HG02571 (cell line): ENCODE results near the gene PARD3.
"Not testable (repeated sequence)": the region's sequence is repeated elsewhere in the genome, so short reads cannot be mapped to it uniquely, and the experiment has no call there.

Source experiments
- ATAC-seq: cut with Tn5 transposase; IDR thresholded peaks from one replicate; pipeline ENCODE4 v1.9.1; 2021; ENCODE audit warnings: mild to moderate bottlenecking, moderate library complexity; ENCODE audit not compliant: unreplicated experiment

Gene PARD3

DNA sequence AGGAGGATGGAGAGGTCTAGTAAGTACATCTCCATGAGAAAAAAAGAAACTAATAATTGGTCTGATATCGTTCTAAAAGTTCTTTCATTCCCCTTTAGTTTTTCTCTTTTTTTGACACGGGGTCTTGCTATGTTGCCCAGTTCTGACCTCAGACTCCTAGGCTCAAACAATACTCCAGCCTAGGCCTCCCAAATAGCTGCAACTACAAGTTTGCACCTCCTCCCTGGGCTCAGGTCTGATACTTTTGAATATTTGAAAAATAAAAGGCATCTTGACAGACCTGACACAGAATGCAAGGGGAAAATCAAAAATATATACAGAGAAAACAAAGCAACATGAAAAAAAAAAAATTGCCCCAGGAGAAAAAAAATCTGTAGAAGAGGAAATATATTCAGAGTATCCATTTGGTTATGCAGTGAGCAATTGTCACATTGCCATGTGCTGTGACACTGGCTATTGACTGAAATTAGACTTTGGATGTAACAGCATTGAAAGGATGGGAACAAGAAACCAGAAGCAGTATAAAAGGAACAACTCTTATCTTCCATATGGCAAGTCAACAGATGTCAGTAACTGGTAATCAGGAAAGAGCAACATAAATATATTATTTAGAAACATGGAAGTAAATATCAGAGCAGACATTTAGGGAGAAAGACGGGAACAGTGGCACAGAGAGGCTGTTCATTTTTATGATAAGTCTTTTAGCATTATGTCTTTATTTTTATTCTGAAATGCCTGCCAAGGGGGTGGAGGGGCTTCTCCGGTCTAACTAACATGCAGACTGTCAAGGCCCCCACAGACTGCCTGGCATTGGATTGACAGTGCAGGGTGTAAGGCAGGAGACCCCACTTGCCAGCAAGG lies 408.4 kb downstream of the PARD3 start:
- no peak for ATAC-seq

DNA sequence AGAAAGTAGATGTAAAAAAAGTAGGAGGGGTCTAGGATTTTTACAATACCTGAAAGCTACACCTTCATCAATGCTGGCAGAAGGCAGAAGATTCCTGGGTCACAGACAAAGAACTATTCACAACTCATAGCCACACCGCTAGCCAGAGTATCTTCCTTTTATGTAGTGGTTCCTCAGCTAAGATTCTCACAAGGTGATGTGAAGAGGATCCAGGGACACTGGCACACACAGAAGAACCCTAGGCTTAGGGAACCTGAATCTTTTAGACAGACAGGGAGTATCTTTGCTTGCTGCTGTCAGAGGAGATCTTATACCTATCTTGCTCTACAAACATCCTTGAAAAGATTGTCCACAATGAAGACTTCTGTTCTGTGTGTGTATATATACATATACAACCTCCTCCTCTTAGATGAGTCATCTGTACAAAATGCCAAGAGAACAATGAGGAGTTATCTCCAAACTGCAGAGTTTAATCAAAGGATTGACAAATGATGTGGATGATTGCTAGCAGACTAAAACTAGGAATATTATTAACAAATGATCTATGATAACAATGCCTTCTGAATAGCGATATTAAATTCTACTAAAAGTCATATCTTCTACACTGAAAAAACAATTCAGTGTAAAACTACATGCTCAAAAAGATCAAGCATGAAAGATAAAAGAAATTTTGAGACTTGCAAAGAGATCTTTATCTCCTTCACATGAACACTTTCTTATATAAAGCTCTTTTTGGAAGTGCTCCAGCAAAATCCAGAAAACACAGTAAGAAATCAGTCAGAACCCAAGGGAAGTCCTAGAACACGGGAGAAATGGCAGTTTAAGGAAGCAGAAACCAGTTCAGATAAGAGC lies 409.3 kb downstream of the PARD3 start:
- no peak for ATAC-seq

DNA sequence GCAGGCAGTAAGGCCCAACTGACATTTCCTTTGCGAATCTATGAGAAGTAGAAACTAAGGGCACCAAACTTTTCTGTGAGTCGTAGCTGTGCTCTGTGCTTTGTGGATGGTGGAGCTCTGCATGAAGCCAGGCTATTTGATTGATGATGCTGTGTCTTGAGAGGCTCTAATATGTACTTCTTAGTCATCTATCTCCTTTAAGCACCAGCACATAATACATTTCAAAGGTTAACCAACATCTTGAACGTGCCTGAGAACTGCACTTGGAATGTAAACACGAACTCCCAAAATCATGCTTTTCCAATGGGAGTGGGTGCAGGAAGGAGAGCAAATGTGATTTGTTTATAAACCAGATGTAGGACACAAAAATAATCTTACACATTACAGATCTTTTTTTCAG lies 411.6 kb downstream of the PARD3 start:
- no peak for ATAC-seq

DNA sequence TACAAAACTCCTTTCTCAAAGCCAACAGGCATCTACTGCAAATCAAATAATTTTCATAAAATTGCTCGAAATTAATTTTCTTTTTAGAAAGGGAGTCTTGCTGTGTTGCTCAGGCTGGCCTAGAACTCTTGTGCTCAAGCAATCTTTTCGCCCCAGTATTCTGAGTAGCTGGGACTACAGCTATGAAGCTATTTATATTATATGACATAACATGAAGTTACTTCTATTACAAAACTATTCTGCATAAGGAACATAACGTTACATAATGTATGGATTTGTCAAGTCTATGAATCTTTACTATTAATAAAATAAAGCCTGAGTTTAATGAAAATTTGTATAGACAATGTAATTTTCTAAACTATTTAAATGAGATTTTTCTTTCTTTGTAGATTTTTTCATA lies 415.0 kb downstream of the PARD3 start:
- no peak for ATAC-seq

DNA sequence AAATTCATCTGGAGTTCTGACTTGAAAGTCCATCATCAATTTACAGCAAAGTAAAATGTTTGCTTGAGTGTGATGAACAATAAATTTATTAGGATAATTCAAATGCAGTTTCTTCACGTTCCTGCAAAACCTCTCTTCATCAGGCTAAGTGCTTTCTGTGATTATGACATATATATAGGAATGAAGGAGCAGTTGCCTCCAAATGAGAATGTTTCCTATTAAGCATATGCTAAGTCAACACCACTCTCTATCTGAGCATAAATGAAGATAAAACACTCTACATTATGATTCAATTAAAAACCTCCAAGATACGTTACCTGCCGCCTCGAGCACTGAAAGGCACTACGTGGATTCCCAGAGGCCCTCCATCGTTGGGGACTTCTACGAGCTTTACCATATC lies 416.1 kb downstream of the PARD3 start:
- no peak for ATAC-seq

DNA sequence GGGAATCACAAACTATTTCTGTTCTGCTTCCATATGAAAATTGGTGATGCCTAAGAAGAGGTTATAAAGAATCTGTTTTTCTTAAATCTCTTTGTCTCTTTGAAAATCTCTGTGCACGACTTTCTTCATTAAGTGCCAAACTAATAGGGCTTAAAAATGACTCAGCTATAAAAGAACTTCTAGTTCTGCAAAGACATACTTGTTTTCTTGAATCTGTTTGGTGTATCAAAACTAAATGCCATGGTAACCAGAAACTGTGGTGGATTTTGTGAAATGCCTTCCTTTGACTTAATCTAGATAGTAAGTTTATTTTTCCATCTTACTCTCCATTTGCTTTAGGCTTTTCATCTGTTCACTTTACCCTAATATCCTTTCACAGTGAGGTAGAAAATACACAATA lies 417.8 kb downstream of the PARD3 start:
- no peak for ATAC-seq

DNA sequence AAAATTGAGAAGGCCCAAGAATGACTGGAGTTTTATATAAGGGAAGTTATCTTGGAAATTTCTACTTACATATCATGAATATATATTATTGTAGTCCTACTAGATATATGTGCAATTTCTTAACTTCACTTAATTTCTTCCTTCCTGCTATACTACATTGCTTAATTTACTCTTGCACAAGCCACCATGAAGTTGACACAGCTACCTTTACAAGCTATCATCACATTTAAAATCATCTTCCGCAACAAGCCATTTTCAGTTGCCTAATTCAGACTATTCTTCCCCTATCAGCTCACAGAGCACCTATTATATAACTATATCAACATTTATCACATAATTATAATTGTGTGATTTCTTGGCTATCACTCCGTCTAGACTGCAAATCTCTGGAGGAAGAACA lies 418.4 kb downstream of the PARD3 start:
- no peak for ATAC-seq

DNA sequence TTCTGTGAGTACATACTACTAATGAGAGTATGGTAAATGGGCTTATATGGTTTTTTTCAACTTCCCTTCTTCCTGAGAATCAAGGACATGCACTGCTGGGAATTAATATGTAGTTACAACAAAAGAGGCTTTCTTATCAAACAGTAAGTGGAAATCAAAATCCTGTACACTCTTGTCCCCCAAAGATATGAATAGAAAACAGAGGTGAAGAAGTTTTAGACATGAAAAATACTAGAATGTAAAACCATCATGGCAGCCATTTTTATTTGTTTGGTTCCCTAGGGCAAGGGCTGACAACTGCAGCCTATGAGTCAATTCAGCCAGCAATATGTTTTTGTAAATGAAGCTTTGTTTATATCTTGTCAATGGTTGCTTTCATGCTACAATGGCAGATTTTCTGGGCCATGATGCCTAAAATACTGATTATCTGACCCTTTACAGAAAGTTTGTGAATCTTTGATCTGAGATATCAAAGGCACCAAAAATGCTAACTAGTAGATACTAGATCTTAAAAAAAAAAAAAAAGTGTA lies 422.4 kb downstream of the PARD3 start:
- no peak for ATAC-seq

DNA sequence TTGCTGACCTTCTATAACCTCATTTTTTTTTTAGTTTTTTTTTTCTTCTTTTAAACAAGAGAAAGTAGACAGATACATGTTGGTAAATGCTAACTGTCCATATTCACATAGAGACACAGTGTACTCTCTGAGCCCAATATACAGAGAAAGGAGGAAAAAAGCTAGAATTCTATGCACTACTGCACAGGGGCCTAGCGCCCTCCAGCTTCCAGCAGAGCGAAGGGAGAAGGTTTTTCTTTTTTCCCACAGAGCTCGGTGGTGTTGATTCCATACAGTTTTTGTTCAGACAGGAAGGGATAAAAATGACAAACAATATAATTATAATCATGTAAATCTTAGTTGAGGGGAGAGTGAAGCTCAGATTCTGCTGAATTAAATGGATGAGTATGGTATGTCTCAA lies 423.9 kb downstream of the PARD3 start:
- not testable (repeated sequence) for ATAC-seq

DNA sequence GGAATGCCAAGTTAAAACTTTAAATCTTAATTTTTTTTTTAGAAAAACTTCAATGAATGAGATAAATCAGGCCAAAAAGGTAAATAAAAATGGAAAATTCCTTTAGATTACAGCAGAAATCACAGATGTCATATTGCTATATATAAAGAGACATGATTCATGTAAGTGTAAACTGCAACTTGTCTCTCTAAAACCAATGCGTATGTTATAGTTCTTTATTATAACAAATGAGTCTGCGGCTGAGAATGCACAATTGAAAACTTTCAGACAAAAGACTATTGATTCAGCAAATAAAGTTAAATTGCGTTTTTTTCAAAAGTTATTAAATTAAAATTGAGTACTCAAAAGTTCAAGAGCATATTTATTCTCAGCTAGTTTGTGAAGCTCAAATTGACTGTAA lies 425.3 kb downstream of the PARD3 start:
- ATAC-seq = no peak

DNA sequence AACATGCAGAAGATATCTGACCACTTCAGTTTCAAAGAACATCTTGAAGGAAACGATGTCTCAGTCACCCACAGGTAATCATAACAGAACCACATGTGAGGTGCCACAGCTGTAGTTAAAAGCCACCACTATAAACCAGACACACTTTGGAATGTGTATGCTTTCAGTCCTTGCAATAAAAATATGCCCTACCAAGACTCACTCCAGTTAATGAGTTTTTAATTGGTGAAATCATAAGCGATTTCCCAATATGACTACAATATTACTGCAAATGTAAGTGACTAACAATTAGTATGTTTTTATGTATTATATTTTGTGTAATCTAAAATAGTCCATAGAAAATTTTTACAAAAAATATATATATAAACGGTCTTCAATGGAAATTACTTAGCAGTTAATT lies 428.2 kb downstream of the PARD3 start:
- ATAC-seq = no peak

DNA sequence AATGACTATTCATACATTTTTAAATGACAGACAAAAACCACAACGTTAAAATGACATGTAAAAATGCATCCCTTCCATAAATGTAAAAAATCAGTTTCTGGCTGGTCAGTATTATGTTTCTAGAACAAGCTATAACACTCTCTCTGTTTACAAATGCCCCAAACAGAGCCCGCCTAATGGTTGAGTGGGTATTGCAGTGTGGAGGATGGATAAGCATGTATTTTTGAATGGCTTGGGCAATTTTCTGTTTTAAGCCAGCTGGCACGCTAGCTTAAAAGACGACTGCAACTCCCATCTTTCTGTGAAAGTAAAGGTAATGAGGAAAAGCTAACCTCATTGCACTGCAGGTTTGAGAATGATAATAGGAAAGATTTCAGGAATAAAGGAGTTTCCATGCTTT lies 430.7 kb downstream of the PARD3 start:
- ATAC-seq = no peak

DNA sequence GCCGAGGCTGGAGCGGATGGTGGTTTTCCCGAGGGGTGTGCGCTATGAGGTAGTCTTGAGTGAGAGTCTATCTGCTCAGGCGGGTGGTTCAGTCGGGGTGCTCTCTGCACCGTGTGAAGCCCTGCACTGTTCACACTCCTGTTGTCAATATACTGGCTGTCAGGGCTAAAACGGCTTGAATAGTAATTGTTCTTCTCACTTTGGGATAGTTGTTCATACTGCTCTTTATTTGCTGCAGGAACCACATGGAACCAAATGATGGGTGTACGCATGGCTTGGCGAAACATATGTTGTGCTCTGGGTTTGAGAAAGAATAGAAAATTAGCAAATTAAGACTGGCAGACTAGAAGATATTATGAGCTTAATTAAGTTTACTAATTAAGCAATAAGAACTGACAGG lies 432.5 kb downstream of the PARD3 start:
- no peak for ATAC-seq

DNA sequence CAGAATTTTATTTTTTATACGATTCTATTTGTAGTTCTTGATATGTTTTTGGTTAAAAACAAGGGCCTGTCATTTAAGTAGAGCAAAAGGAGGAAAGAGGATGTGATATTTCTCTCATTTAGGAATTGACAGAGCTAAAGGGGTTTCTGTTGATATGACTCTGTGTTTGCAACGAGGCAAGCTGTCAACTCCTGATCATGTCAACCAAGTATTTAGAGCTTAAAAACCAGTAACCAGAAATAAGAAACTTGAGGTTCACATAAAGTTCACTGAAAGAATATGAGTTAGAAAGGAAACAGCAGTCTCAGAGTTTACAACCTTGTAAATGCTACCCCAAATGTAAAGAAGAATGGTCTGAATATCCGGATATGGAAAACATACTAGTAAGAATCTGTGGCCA lies 434.2 kb downstream of the PARD3 start:
- no peak for ATAC-seq

DNA sequence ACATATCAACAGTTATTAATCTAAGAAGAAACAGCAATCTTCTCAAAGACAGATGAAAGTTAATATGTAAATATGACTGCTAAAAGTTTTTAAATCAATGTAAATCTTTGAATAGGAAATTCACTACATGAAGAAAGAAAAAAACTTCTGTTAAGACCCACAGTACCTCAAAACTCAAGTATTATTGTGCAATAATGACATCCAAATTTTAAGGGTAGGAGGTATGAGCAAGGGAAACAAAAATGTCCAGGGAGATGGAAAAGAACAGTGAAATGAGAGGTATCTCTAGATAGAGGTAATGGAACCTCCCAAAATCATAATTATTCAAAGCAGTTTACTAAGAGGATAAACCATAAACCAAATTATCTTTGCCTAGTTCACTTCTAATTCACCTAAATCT lies 436.8 kb downstream of the PARD3 start:
- no peak for ATAC-seq

DNA sequence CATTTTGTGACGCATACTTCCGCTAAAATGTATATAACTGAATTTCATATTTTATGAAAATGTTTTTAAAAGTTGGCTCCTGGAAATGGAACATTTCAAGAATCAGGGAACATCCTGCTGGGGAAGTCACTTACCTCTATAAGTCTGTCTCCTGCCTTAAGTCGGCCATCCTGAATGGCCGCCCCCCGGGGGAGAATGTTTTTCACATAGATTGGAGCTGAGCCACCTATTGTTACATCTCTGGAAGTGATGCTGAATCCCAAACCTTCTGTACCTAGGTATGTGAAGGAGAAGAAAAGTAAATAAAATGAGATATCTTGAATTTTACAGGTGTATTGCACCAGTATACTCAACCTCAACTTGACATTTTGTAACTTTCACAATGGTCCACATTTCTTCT lies 437.3 kb downstream of the PARD3 start:
- ATAC-seq = no peak

DNA sequence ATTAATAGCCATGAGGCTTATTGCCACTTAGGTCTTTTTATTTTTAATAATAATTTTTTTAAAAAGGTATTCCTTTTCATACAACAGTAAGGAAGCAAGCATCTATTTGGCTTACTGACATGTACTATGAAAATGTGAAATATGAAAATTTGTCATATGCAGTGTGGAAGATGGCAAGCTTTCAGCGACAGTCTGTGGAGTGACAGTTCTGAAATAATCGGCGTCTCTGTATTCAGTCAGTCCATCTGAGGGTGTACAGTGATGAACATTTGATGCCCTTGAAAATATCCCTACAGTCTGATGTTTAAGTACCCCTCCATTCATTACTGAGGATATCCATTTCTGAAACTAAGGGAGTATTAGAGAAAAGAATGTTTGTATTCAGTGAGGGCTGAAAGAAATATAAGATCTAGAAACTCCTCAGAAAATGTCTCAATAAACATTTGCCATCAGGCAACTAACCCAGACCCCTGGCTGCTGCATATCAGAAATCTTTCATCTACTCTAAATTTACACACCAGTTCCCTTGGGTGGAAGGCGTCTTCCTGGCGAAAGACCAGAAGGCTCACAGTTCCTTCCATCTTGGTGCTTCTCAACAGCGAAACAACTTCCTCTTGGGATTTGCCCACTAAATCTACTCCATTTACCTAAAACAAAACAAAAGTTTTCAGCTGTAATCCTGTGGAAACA lies 440.6 kb downstream of the PARD3 start:
- no peak for ATAC-seq

DNA sequence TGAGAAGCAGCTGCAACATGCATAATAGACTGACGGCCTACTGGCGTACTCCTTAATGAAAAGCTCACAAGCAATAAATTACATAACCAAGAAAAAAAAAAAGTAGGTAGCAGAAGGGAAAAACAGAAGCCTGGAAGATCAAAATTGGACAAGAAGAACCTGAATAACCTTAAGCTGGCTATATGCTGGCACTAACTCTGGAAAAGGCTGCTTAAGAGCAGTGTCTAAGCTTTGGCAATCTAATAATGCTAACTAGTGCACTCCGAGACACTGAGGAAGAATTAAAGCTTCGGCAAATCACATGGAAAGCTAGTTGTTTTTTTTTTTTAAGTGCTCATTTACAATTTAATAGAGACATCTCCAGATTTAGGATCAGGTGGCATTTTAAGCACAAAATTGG lies 441.9 kb downstream of the PARD3 start:
- ATAC-seq = no peak

DNA sequence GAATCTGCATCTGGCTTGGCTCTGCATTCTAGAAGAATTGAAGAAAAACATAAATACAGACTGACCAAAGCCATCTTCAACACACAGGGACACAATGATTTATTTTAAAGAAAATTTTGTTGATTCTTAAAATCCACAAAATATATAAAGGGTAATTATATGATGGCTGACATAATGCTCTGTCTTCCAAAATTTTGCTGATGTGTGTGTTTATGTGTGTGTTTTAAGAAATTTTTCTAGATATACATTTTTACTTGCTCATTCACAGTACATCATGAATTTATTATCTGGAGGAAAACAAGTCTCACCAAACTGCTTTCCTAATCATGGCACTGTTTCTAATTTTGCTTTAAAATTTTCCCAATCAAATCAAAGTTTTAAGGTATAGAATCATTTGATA lies 442.6 kb downstream of the PARD3 start:
- ATAC-seq = no peak

DNA sequence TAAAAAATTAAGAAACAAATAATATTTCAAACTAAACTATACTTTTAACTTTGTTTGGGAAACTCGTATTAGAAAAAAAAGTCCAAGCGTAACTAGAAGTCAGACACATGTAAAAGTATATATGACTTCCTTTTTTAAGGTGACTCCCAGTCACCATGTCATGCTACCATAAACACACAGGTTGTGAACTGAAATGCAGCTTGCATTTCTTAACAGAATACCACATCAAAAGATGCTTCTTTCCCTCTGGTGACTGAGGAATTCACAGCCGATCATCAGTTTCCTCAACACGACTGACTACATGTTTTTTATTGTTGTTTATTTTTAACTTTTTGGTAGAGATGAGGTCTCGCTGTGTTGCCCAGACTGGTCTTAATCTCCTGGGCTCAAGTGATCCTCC lies 445.0 kb downstream of the PARD3 start:
- ATAC-seq = no peak

DNA sequence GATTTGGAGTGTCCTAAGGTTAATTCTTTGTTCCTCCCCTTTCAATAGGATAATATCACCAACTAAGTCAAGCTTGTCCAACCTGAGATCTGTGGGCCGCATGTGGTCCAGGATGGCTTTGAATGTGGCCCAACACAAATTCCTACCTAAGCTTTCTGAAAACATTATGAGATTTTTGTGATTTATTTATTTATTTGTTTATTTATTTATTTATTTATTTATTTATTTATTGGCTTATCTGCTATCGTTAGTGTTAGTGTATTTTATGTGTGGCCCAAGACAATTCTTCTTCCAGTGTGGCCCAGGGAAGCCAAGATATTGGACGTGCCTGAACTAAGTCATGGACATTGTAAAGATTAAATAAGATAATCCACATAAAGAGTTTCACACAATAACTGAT lies 446.0 kb downstream of the PARD3 start:
- no peak for ATAC-seq
